HG03025 (cell line): ENCODE measurements around the gene PAX6.

Experiments used
- ATAC-seq: cut with Tn5 transposase; IDR thresholded peaks from one replicate; pipeline ENCODE4 v1.9.1; 2021; ENCODE audit warnings: mild to moderate bottlenecking, moderate library complexity; ENCODE audit not compliant: unreplicated experiment, low FRiP score

Gene PAX6

GRCh38 chr11:31809857-31810778 lies 1.0 kb downstream of the PAX6 start:
- no peak for ATAC-seq

- no peak for ATAC-seq
These were observed 1.6 kb downstream of the PAX6 start for GRCh38 chr11:31809541-31809856.

GRCh38 chr11:31808721-31809540 lies 2.2 kb downstream of the PAX6 start:
- no peak for ATAC-seq

- no peak for ATAC-seq
These were observed 3.1 kb downstream of the PAX6 start for GRCh38 chr11:31807799-31808667.

GRCh38 chr11:31806928-31807798 lies 4.0 kb downstream of the PAX6 start:
- ATAC-seq: no peak

GRCh38 chr11:31806186-31806927 lies 4.8 kb downstream of the PAX6 start:
- no peak for ATAC-seq

- ATAC-seq: no peak
These were observed 5.4 kb downstream of the PAX6 start for GRCh38 chr11:31805629-31806185.

- ATAC-seq: no peak
These were observed 6.0 kb downstream of the PAX6 start for GRCh38 chr11:31805037-31805628.

- ATAC-seq: no peak
These were observed 6.6 kb downstream of the PAX6 start for GRCh38 chr11:31804312-31805036.

- no peak for ATAC-seq
These were observed 7.3 kb downstream of the PAX6 start for GRCh38 chr11:31803813-31804311.

GRCh38 chr11:31802990-31803812 lies 7.9 kb downstream of the PAX6 start:
- ATAC-seq: no peak

GRCh38 chr11:31802609-31802989 lies 8.5 kb downstream of the PAX6 start:
- no peak for ATAC-seq

- ATAC-seq: no peak
These were observed 9.0 kb downstream of the PAX6 start for GRCh38 chr11:31802000-31802551.

- ATAC-seq: no peak
These were observed 9.8 kb downstream of the PAX6 start for GRCh38 chr11:31801298-31801702.

GRCh38 chr11:31800398-31801265 lies 10.5 kb downstream of the PAX6 start:
- no peak for ATAC-seq
